T follicular helper cell (primary cell): ENCODE data around the gene VASH1.

Experiments
- DNase-seq: peaks from one replicate; pipeline ENCODE4 v3.0.0-alpha.2; 2020; ENCODE audit warnings: low read depth

Gene VASH1

GRCh38 chr14:76771437-76771980 lies 10.2 kb downstream of the VASH1 start:
- DNase-seq: no peak

DNA sequence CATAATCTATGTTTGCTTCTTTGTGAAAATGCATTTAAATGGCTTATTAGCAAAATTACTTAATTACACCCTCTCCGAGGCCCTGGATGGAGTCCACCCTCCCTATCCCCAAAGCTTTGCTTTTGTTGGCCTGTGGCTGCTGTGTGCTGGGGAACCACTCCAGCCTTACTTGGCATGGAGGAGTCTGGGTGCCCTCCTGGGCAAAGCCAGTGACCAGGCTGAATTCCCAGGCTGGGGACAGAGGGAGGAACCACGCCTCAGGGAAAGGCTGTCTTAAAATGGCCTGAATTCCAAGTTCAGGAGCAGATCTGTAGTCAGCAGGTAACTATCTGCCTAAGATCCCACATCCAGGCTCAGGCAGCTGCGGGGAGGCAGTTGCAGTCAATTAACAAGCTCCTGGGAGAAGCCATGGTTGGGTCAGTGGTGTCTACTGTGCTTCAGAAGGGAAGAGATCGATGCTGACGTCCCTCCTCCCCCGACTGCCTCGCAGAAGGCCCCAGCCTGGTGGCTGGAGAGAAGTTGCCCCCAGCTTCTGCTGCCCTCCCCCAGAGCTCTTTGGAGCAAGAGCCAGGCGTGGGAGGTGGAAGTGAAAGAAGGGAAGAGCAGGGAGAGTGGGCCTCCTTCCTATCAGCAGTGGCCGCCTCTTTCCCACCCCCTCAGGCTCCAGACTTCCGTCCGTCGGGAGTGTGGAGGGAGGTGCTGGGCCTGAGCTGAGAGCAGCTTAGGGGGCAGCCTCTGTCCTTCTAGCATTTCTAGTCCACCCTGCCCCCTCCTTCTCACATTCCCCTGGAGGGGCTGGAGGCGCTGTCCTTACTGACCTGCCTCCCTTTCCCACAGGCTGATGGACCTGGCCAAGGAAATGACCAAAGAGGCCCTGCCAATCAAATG lies 11.3 kb downstream of the VASH1 start:
- DNase-seq: no peak

DNA sequence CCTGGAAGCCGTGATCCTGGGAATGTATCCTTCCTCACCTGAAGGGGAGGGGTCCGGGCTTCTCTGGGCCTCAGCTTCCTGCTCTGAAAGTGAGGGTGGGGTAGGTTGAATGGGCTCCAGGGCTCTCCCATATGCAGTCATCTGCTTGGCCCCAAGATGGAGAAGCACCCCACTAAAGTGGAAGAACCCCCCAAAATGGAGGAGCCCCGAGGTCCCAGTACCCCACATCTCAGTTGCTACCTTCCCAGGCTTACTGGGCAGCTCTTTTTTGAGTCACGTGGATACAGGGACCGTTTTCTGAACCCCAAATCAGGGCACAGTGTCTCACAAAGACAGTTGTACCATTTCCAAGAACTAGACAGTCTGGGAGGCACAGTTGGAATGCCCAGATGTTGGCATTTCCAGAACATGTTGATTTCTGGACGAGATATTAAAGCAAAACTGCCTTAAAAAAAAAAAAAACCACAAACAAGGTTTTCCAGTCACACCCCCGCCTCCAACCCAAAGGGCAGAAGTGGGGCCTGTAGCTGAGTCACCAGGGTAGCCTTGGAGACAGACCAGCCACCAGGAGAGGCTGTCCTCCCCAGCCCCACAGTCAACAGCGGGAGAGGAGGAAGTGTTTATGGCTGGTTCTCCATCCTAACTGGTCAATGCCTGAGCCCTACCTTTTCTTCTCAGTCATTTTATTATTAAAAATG lies 12.1 kb downstream of the VASH1 start:
- DNase-seq: no peak

DNA sequence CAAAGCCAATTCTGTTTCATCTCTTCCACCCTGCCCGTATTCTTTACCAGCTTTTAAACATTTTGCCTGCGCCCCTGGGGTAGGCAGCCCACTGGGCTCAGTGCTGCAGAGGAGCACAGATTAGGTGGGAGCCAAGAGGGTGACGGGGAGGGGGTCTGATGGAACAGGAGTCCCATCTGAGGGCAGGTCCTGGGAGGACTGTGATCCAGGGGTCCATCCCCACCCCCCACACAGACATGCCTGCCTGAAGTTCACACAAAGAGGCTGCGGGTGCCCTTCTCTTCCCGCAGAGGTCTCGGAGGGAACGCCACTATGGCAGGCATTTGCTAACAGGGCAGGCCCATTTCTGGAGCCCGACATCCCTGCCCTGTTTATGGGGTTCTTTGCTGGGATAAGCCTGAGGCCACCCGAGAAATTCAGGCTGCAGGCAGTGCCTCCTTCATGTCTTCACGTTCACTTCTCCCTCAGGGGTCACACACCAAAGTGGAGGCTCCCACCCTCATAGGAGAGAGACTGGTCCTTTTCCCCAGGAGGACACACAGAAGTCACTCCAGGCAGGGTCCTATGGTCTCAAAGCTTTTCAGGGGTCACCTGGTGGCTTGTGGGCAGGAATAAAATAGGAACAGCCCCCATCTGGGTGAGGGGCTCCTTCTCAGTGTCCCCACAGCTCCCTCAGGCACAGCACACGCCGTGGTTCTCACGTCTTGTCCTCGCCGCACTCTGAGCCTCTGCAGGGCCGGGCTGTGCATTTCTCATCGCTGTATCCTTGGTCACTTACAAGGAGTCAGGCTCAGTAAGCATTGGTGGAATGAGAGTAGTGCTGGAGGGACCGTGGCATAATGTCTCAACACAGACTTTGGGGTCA lies 12.9 kb downstream of the VASH1 start:
- no peak for DNase-seq

DNA sequence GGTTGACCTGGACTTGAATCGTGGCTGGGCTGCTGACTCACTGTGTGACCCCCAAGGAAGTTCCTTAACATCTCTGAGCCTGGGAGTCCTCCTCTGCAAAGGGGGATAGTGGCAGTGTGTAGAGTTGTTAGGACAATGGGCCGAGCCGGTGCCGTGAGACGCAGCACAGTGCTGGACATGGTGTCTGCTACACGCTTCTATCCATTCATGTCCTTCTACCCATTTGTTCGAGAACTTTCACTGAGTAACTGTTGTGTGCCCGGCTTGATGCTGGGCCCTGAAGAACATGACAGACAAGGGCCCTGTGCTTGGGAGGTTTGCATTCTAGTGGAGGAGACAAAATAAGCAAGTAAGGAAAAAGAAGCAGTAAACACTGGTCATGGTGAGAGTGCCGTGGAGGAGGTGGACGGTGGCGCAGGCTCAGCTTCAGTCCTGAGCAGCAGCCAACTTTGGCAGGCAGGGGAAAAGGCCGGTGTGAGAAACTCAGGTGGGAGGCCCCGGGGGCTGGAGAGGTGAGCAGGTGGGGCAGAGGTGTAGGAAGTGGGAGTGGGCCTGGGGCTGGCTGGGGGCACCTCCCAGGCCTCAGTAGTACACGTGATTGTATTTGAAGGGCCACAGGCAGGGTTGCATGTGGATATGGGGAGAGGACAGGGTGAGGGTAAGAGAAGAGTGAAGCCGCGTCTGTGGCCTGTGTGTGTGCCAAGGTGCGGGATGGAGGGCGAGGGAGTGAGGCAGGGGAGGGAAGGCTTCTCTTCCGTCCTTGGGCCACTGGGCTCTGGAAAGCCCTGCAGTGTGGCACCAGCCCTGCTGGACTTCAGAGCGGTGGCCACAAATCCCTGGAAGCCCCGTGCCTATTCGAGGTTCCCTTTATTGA lies 13.8 kb downstream of the VASH1 start:
- no peak for DNase-seq

DNA sequence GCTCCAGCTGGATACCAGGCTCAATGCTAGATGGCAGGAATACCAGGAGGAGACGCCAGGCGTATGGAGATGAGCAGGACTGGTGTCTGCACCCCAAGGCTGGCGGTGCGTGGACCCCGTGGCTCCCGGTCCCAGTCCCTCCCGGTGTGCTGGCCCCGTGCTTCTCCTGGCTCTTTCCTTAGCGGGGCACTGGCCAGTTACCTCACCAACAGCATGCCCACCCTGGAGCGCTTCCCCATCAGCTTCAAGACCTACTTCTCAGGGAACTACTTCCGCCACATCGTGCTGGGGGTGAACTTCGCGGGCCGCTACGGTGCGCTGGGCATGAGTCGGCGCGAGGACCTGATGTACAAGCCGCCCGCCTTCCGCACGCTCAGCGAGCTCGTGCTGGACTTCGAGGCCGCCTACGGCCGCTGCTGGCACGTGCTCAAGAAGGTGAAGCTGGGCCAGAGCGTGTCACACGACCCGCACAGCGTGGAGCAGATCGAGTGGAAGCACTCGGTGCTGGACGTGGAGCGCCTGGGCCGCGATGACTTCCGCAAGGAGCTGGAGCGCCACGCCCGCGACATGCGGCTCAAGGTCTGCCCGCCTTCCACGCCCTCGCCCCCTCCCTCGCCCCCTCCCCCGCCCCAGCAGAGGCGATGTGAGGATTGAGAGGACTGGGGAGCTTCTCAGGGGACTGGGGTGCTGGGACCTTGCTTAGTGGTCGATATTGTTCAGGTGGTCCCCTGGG lies 14.6 kb downstream of the VASH1 start:
- DNase-seq: no peak

GRCh38 chr14:76776428-76777251 lies 15.4 kb downstream of the VASH1 start:
- no peak for DNase-seq

- DNase-seq: no peak
Measured at GRCh38 chr14:76777721-76778120, 16.5 kb downstream of the VASH1 start.

GRCh38 chr14:76778546-76779215 lies 17.4 kb downstream of the VASH1 start:
- no peak for DNase-seq

DNA sequence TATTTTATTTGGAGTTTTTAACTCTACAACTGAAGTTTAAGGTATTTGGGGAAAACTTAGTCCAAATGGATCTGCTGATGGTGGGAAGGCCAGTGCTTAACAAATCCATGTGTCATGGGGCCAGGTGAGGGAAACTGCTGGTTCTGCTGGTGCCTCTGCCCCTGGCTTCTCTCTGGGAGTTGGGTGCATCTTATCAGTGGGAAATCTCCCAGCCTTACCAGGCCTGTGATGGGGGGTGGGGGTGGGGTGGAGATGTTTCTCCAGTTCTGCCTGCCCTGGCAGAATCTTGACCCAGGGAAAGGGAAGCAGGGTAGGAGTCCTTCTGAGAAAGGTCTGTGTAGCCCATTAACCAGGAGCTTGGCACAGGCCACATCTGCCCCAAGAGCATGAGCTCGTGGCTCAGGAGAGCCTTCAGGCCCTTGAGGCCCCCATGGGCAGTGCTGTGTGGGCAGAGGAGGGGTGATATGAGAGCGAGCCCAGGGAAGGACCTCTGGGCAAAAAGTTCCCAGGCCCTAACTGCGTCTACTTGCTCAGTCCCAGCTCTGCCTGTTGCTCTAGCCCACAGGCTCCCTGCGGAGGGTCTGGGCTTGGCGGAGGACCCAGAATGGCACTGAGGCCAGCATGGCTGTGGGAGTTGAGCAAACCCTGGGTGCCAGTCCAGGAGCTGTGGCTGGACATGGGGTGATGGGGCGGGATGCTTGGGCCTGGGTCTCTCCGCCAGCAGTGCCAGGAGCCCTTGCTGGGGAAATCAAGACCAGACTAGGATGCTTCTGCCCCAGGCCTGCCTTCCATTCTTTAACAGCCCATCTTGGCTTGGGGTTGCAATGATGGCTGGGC lies 18.2 kb downstream of the VASH1 start:
- DNase-seq: no peak

GRCh38 chr14:76780058-76780345 lies 18.7 kb downstream of the VASH1 start:
- DNase-seq: no peak

- no peak for DNase-seq
Measured at GRCh38 chr14:76780360-76780759, 19.1 kb downstream of the VASH1 start.

DNA sequence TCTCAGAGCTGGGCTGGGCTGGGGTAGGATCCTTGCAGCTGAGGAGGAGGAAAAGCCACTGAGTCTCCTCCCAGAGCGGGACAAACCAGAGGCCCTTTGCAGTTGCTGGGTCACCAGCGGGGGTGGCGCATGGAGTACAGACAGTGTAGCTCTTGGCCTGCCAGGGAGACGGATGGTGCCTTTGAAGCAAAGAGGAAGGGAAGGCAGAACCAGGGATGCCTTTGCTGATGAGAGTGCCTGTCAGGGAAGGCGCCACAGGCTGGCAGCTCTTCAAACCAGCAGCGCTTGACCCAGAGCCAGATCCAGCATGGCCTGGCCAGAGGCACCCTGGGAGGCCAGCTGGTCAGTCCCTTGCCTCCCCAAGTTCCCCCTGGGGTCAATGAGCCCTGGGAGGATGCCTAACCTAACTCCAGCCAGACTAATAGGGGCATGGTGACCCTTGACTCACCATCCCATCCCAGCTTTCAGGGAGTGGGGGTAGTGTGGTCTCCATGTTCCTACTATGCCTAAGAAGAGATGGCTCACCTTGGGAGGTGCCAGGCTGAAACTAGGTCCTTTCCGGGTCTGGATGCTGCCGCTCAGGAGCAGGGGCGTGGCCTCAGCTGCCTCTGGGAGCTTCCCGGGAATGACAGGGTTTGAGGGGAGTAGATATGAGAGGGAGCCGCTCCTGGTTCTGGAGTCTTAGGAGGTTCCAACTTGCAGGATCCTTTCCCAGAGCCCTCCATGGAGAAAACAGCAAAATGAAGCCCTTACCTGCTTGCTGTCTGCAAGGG lies 19.8 kb downstream of the VASH1 start:
- no peak for DNase-seq

DNA sequence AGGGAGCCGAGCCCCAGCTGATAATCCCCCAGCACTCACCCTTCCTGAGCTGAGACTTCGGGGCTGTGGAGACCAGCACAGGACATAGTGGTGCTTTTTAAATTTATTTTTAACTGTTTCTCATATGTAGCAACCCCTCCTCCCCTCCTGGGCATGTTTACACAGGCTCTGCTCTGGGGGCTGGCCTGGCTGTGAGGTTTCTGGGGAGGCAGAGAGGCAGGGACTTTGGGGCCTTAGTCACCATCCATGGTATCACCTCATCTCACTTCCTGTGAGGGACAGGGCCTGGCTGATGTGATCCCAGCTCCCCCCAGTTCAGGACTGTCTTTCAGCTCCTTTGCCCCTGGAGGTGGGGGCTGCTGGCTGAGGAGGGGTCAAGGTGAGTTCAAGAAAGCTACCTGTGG lies 20.4 kb downstream of the VASH1 start:
- DNase-seq: no peak

GRCh38 chr14:76782115-76782884 lies 21.0 kb downstream of the VASH1 start:
- no peak for DNase-seq

DNA sequence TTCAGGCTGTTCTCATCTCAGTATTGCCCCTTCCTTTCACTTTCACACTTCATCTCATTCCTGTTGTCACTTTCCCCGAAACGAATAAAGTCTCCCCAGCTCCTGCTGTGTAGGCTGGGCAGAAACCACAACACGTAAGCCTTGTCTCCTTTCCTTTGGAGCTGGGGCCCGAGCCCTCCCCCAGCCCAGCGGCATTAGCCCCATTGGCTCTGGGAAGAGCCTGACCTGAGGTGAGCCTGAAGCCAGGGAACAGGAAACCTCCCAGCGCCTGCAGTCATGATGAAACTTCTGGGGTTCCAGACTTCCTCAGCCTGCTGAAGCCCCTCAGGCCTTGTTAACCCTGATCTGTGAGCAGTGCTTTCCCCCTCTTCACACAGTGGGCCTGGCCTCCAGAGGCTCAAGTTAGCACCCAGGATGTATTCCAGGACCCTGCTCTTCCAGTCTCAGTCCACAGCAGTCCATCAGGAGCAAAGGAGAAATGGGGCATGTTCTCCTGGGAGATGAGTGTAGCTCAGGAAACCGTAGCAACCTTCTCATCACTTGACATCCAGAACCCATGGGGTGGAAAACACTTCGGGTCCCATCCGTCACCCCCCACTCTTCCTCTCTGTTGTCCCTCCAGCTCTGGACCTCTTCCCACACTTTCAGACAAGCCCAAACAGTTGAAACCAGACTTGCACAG lies 21.8 kb downstream of the VASH1 start:
- no peak for DNase-seq
